Ascending aorta (tissue), 1 donor: Measurements from ENCODE around the gene COL8A2. TPM values are rescaled to one million over a fixed set of nuclear protein-coding genes. Genes with fewer than 3 reads are reported as not detected.

Experiments
- total RNA-seq: library from RNA; depleted of rRNA; stranded (reverse); fragments of >200 nt; gene quantifications from one replicate; pipeline ENCODE4 v1.1.0, GENCODE V29; 2016

Gene COL8A2
- total RNA-seq, 1 donor from 2014 or later = 41.7 TPM

Other genes with a start within 250 kb of the COL8A2 start
- gene AGO1, start 242.0 kb downstream of the COL8A2 start, total RNA-seq = 24.2 TPM
- gene AGO3, start 194.1 kb downstream of the COL8A2 start, total RNA-seq = 19.7 TPM
- gene TEKT2, start 41.1 kb downstream of the COL8A2 start, total RNA-seq = not detected
- gene ADPRS, start 36.3 kb downstream of the COL8A2 start, total RNA-seq = 69.3 TPM
- gene TRAPPC3, start 24.3 kb upstream of the COL8A2 start, total RNA-seq = 52.0 TPM
- gene MAP7D1, start 30.9 kb upstream of the COL8A2 start, total RNA-seq = 209 TPM
- gene THRAP3, start 99.2 kb upstream of the COL8A2 start, total RNA-seq = 39.5 TPM
- 1.3 TPM for gene SH3D21, start 181.1 kb upstream of the COL8A2 start, total RNA-seq
- gene EVA1B, start 198.4 kb upstream of the COL8A2 start, total RNA-seq = 251 TPM